SU-DHL-6 (cell line): Measurements from ENCODE around the gene DCTN3.

Experiments
- H2AFZ ChIP-seq: fragments of 200-600 bp; sonication (generic); 2 replicates; pipeline ENCODE4 v1.6.1; 2014; ENCODE audit warnings: low read depth, mild to moderate bottlenecking, moderate library complexity, mixed read lengths, antibody characterized with exemption, low read length; ENCODE audit not compliant: severe bottlenecking
- H3F3A ChIP-seq: fragments of 200-600 bp; shearing (Covaris generic); 2 replicates; pipeline ENCODE4 v1.6.0; 2016; ENCODE audit warnings: antibody characterized with exemption, mild to moderate bottlenecking; ENCODE audit not compliant: insufficient read depth
- H3K27ac ChIP-seq: fragments of 200-600 bp; sonication (generic); 2 replicates; pipeline ENCODE4 v1.5.1; 2016; ENCODE audit warnings: low read depth, mild to moderate bottlenecking, low read length, moderate library complexity, mixed read lengths
- H3K27me3 ChIP-seq: fragments of 200-600 bp; sonication (generic), shearing (Covaris generic); 2 replicates; pipeline ENCODE4 v1.6.0; 2014; ENCODE audit warnings: mild to moderate bottlenecking, low read length
- H3K36me3 ChIP-seq: fragments of 200-600 bp; sonication (generic); 2 replicates; pipeline ENCODE4 v1.6.1; 2014; ENCODE audit warnings: mild to moderate bottlenecking, low read length, mixed read lengths
- H3K4me2 ChIP-seq: fragments of 300-600, 200-600 bp; shearing (Covaris generic), sonication (generic); 2 replicates; pipeline ENCODE4 v1.6.0; 2014; ENCODE audit warnings: low read length, low read depth, mild to moderate bottlenecking; ENCODE audit not compliant: poor library complexity, severe bottlenecking
- H3K4me3 ChIP-seq: fragments of 200-600 bp; sonication (generic); 2 replicates; pipeline ENCODE4 v1.5.1; 2014; ENCODE audit warnings: antibody characterized with exemption, low read length, mild to moderate bottlenecking, mixed read lengths; ENCODE audit not compliant: insufficient read depth, poor library complexity, severe bottlenecking
- H3K79me2 ChIP-seq: fragments of 200-600 bp; sonication (generic); 2 replicates; pipeline ENCODE4 v1.6.1; 2014; ENCODE audit warnings: mild to moderate bottlenecking, low read length, moderate library complexity; ENCODE audit not compliant: insufficient read depth
- H3K9ac ChIP-seq: fragments of 200-600 bp; sonication (generic); 2 replicates; pipeline ENCODE4 v1.7.0; 2014; ENCODE audit warnings: mild to moderate bottlenecking, low read length
- H3K9me2 ChIP-seq: fragments of 200-600 bp; sonication (generic); replicated peaks from 2 replicates; pipeline ENCODE4 v1.6.1; 2014; ENCODE audit warnings: low read length; ENCODE audit not compliant: insufficient read depth
- H3K9me3 ChIP-seq: fragments of 200-600 bp; sonication (generic); 2 replicates; pipeline ENCODE4 v1.6.1; 2014; ENCODE audit warnings: low read length, mixed read lengths; ENCODE audit not compliant: insufficient read depth
- H4K20me1 ChIP-seq: fragments of 200-600 bp; sonication (generic); 2 replicates; pipeline ENCODE4 v1.6.1; 2014; ENCODE audit warnings: low read depth, mild to moderate bottlenecking, antibody characterized with exemption, low read length, moderate library complexity, mixed read lengths
- CTCF ChIP-seq: fragments of 200-600 bp; sonication (generic); IDR thresholded peaks from one replicate; pipeline ENCODE4 v1.5.1; 2017; ENCODE audit warnings: antibody characterized with exemption, mild to moderate bottlenecking, low read length, moderate library complexity; ENCODE audit not compliant: insufficient read depth, poor library complexity, severe bottlenecking
- EZH2phosphoT487 ChIP-seq: fragments of 200-600 bp; sonication (generic), shearing (Covaris generic); conservative IDR thresholded peaks from 2 replicates; pipeline ENCODE4 v1.6.1; 2018; ENCODE audit warnings: mild to moderate bottlenecking, antibody characterized with exemption, low read length, moderate library complexity, mixed read lengths

DCTN3 gene

GRCh38 chr9:34624475-34625185 lies 4.3 kb upstream of the DCTN3 start:
- Histone ChIP-seq H3K9me3 (no peaks in the 10 kb centered on the region), H3K36me3 (no peaks in the 10 kb centered on the region), H3K9ac (no peak overlapping the region), H3K79me2 (no peaks in the 10 kb centered on the region), H2AFZ (no peak overlapping the region), H4K20me1 (no peaks in the 10 kb centered on the region), H3F3A (no peaks in the 10 kb centered on the region), H3K4me2 (no peak overlapping the region), H3K27ac (no peak overlapping the region), H3K27me3 (0 out of 2 replicates have a peak, but pooled peaks cover 3% of the 10 kb centered on the region), H3K4me3 (no peak overlapping the region), H3K9me2 (no peaks in the 10 kb centered on the region)
- TF ChIP-seq CTCF = no peak
- TF ChIP-seq EZH2phosphoT487 = no peak

GRCh38 chr9:34623374-34624235 lies 3.3 kb upstream of the DCTN3 start:
- Histone ChIP-seq H2AFZ (no peak overlapping the region), H3K27ac (no peak overlapping the region), H3K9me3 (no peaks in the 10 kb centered on the region), H3K36me3 (no peaks in the 10 kb centered on the region), H3F3A (no peaks in the 10 kb centered on the region), H3K4me3 (no peak overlapping the region), H3K4me2 (no peak overlapping the region), H3K27me3 (0 out of 2 replicates have a peak, but pooled peaks cover 3% of the 10 kb centered on the region), H3K9ac (no peak overlapping the region), H3K79me2 (no peaks in the 10 kb centered on the region; the same call in 1 of the 2 replicates), H4K20me1 (no peaks in the 10 kb centered on the region), H3K9me2 (no peaks in the 10 kb centered on the region)
- TF ChIP-seq EZH2phosphoT487 = no peak
- TF ChIP-seq CTCF = no peak

DNA sequence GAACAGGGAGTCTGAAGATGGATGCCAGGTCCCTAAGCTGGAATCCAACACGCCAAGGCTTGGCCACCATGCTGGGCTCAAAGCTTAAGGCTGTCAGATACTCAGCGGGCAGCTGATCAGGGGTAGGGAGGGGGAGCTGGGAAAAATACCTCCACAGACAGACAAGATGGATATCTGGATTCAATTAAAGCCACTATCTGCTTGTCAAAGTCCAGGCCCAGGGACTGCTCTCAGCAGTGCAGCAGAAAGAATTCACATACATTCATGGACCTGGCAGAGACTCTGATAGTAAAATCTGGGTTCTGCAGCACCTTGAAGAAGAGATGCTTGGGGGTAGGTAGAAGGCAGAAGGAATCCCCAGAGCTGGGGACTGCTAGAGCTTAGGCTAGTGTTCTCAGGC lies 5.2 kb downstream of the DCTN3 start:
- H3K79me2 ChIP-seq = no peaks in the 10 kb centered on the region; the same call in 1 of the 2 replicates
- no peaks in the 10 kb centered on the region for H3K9me2 ChIP-seq
- H3K9ac ChIP-seq = no peak overlapping the region
- H4K20me1 ChIP-seq = no peaks in the 10 kb centered on the region
- H3F3A ChIP-seq = 0 out of 2 replicates have a peak, but pooled peaks cover 7% of the 10 kb centered on the region
- no peak for TF ChIP-seq CTCF
- TF ChIP-seq EZH2phosphoT487 = no peak
- H3K27me3 ChIP-seq = no peaks in the 10 kb centered on the region
- no peak overlapping the region for H3K4me2 ChIP-seq
- H3K36me3 ChIP-seq = no peaks in the 10 kb centered on the region
- no peak overlapping the region for H3K4me3 ChIP-seq
- H3K27ac ChIP-seq = no peak overlapping the region
- no peak overlapping the region for H2AFZ ChIP-seq
- H3K9me3 ChIP-seq = no peaks in the 10 kb centered on the region
